ENCODE measurements around the gene ADGRD2. TPM values are rescaled to one million over a fixed set of nuclear protein-coding genes. Genes with fewer than 3 reads are reported as not detected.

The ADGRD2 gene
- total RNA-seq, 4 donors from 2014 or later = not detected

DNA sequence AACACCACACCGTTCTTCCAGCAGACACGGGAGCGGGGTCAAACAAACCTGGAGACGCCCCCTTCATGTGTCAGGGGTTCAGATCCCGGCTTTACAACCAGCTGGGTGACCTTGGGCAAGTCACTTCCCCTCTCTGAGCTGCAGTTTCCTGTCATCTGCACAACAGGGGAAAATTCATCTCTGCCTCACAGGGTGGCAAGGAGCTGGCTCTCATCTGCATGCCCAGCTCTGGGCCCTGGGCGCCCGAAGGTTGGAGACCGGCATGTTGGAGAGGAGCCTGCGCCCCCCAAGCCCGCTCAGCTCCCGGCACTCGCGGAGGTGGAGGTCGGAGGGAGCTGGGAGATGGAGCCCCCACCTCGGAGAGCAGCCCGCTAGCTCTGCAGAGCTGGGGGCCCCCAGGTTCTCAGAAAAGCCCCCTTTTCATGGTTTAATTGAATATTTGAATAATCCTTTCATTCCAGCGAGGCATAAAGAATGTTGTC lies 36.6 kb downstream of the ADGRD2 start:
- intact Hi-C loops (cut with DNase I) = no loop called here
- H3K9me3 ChIP-seq = no peaks in the 10 kb centered on the region
- no peaks in the 10 kb centered on the region for H3K36me3 ChIP-seq
- no peak overlapping the region for H3K27ac ChIP-seq
- no peaks in the 10 kb centered on the region for H3K27me3 ChIP-seq
- WGBS, 2 donors = 38 to 63% methylated on average over 6 to 16 of the region's 17 CpGs
- DNase-seq = no peak
- no peak for TF ChIP-seq POLR2A (IDR thresholded peaks at IDR 0.05)
- TF ChIP-seq, protein P1, sequence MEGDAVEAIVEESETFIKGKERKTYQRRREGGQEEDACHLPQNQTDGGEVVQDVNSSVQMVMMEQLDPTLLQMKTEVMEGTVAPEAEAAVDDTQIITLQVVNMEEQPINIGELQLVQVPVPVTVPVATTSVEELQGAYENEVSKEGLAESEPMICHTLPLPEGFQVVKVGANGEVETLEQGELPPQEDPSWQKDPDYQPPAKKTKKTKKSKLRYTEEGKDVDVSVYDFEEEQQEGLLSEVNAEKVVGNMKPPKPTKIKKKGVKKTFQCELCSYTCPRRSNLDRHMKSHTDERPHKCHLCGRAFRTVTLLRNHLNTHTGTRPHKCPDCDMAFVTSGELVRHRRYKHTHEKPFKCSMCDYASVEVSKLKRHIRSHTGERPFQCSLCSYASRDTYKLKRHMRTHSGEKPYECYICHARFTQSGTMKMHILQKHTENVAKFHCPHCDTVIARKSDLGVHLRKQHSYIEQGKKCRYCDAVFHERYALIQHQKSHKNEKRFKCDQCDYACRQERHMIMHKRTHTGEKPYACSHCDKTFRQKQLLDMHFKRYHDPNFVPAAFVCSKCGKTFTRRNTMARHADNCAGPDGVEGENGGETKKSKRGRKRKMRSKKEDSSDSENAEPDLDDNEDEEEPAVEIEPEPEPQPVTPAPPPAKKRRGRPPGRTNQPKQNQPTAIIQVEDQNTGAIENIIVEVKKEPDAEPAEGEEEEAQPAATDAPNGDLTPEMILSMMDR (IDR thresholded peaks at IDR 0.05) = no peak
- H3K4me3 ChIP-seq (replicated peaks in 1 of 3) = no peak overlapping the region
- H3K4me1 ChIP-seq = peaks cover 0 to 9% of the 10 kb centered on the region in 2 donors

DNA sequence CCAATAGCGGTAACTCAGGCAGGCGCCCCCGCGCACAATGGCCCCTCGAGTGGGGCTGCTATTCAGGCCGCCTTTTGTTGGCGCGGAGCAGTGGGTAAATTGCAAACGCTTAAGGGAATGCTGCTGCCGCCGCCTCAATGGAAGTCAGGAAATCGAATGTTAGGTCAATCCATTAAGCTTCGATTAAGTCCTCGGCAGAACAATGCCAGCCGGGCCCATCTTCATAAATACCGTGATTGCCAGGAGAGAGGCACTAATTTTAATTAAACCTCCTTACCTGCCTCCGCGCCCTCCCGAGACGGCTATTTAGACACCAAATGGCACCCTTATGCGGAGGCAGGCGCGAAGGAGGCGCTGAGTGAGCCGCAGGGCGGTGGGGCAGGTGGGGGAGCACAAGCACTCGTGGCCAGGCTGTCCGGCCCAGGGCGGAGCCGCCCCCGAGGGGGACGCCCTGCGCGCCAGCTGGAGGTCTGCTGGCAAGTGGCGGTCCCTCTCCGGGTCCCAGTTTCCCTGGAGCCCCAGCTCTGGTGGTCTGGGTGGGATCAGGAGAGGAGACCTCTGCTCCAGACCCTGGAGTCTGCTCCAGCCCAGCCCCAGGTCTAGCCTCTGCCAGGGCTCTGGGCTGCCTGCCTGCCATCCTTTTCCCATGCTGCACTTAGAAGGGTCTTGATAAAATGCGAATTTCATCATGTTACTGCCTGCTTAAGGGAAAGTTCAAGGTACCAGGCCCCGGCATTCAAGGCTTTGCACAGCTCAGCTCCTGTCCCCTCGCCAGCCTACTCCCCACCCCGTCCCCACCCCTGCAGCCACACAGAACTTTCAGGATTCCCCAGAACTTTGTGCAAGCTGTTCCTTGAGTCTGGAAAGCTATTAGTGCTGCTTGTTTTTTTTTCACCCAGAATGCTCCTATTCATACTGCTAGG lies 37.3 kb downstream of the ADGRD2 start:
- Histone ChIP-seq H3K4me3 (replicated peaks in 1 of 3) (no peak overlapping the region), H3K36me3 (no peaks in the 10 kb centered on the region), H3K9me3 (no peaks in the 10 kb centered on the region), H3K4me1 (peaks cover 0 to 9% of the 10 kb centered on the region in 2 donors), H3K27ac (no peak overlapping the region), H3K27me3 (no peaks in the 10 kb centered on the region)
- DNase-seq = no peak
- intact Hi-C loops (cut with DNase I) = no loop called here
- no peak for TF ChIP-seq POLR2A (IDR thresholded peaks at IDR 0.05)
- TF ChIP-seq, protein P1 (IDR thresholded peaks at IDR 0.05) = no peak
- 33 to 34% methylated on average over 25 to 28 of the region's 40 CpGs for WGBS, 2 donors

DNA sequence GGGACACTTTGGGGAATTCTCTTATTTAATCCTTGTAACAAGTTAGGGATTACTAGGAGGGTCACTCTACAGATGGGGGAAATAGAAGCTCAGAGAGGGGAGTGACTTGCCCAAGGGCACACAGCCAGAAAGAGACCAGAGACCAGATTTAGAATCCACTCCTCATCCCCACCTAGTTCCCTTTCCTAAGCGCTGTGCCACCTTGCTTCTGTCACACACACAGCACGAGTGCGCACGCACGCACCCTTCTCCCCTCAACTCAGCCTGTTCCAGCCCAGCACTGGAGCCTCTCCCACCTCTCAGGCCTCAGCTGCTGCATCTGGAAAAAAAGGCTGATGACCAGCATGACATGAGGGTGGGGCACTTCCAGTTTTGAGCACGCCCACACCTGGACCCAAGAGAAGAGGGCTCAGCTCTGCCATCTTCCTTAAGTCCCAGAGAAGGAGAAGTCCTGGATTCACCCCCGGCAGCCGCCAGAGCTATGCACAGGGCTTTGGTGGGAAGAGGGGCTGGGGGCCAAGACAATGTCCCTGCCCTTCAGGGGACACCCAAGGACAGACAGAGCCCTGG lies 38.5 kb downstream of the ADGRD2 start:
- Histone ChIP-seq H3K4me1 (peaks cover 0 to 9% of the 10 kb centered on the region in 2 donors), H3K27me3 (no peaks in the 10 kb centered on the region), H3K4me3 (replicated peaks in 1 of 3) (no peak overlapping the region), H3K27ac (no peak overlapping the region), H3K9me3 (no peaks in the 10 kb centered on the region), H3K36me3 (no peaks in the 10 kb centered on the region)
- DNase-seq = no peak
- intact Hi-C loops (cut with DNase I) = no loop called here
- 86 to 93% methylated on average over 6 to 7 of the region's 8 CpGs for WGBS, 2 donors
- no peak for TF ChIP-seq POLR2A (IDR thresholded peaks at IDR 0.05)
- TF ChIP-seq, protein P1 (IDR thresholded peaks at IDR 0.05) = no peak

DNA sequence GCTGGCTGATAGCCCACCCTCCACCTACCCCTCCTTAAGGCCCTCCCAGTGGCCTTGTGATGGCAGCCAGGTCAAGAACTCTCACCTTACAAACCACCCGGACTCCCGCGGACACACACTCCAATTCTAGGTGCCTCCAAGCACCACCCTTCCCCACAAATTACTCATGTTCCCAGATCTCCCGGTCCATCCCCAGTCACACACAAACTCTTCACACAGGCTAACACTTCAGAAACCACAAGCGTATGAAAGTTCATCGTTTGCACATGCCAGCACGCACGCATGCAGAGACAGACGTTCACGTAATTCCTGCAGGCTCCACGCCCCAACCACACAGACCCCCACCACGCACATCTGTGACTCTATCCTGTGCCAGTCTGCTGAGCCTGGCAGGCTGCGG lies 39.0 kb downstream of the ADGRD2 start:
- intact Hi-C loops (cut with DNase I) = no loop called here
- DNase-seq = peak; percentile 16 to 19
- Histone ChIP-seq H3K27ac (no peak overlapping the region), H3K4me1 (peaks cover 0 to 9% of the 10 kb centered on the region in 2 donors), H3K4me3 (replicated peaks in 1 of 3) (no peak overlapping the region), H3K27me3 (no peaks in the 10 kb centered on the region), H3K36me3 (no peaks in the 10 kb centered on the region), H3K9me3 (no peaks in the 10 kb centered on the region)
- 29 to 30% methylated on average over 13 of the region's 13 CpGs for WGBS, 2 donors
- TF ChIP-seq, protein P1 (IDR thresholded peaks at IDR 0.05) = no peak
- TF ChIP-seq POLR2A (IDR thresholded peaks at IDR 0.05) = no peak

DNA sequence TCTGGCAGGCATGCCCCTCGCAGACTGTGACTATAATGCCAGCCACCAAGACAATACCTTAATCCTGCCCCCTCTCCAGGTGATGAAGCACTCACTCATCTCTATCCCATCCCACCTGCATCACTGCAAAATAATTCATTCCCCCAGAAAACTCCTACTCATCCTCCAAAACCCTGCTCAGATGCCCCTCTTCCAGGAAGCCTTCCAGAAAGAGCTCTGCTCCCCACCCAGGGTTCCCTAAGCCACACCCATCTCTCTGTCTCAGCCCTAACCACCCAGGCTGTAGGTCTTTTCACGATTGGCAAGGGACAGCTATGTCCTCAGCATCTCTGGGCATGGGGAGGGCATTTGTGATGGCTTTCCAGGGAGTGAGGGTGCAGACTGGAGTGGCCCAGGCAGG lies 39.8 kb downstream of the ADGRD2 start:
- no peak overlapping the region for H3K27ac ChIP-seq
- no peak for DNase-seq
- 86 to 88% methylated on average over 2 of the region's 2 CpGs for WGBS, 2 donors
- TF ChIP-seq POLR2A (IDR thresholded peaks at IDR 0.05) = no peak
- TF ChIP-seq, protein P1 (IDR thresholded peaks at IDR 0.05) = no peak
- H3K36me3 ChIP-seq = no peaks in the 10 kb centered on the region
- H3K9me3 ChIP-seq = no peaks in the 10 kb centered on the region
- H3K4me1 ChIP-seq = peaks cover 0 to 9% of the 10 kb centered on the region in 2 donors
- no peaks in the 10 kb centered on the region for H3K27me3 ChIP-seq
- no peak overlapping the region for H3K4me3 ChIP-seq (replicated peaks in 1 of 3)
- intact Hi-C loops (cut with DNase I) = no loop called here

All from thyroid gland (tissue), 4 donors.